HG03354 (cell line): ENCODE measurements around the gene SSH2.
"Not testable (repeated sequence)": the region's sequence is repeated elsewhere in the genome, so short reads cannot be mapped to it uniquely, and the experiment has no call there.

ENCODE experiments used
- ATAC-seq: cut with Tn5 transposase; IDR thresholded peaks from one replicate; pipeline ENCODE4 v1.9.1; 2021; ENCODE audit warnings: mild to moderate bottlenecking; ENCODE audit not compliant: unreplicated experiment, poor library complexity, severe bottlenecking

The SSH2 gene

DNA sequence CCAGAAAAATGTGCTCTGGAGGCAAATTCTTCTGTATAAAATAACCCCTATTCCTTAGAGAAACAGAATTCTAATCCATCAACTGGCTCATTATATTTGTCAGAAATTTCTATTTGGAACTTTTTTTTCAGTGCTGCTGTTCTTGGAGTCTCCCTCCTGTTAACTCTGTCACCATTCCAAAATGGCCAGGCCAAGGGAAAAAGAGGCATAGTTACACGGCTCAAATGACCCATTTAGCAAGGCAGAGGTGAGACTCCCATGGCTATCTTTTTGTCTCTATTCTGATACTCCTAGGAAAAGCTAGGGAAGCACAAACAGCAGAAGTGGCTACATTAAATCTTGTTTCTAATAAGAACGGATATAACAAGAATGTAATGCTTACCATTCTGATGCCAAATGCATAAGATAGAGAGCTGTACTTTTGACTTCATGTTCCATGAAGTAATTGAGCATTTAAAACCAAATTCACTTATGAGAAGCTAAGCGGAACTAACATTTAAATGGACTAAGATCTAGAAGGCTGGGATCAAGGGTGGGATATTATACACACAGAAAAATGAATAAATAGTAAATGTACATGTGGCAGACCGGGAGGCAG, 242.9 kb downstream of the SSH2 start:
- ATAC-seq, result no peak

GRCh38 chr17:29683481-29683880, 246.5 kb downstream of the SSH2 start:
- ATAC-seq, result no peak

- ATAC-seq, result no peak
These were observed 247.0 kb downstream of the SSH2 start for GRCh38 chr17:29682987-29683386.

DNA sequence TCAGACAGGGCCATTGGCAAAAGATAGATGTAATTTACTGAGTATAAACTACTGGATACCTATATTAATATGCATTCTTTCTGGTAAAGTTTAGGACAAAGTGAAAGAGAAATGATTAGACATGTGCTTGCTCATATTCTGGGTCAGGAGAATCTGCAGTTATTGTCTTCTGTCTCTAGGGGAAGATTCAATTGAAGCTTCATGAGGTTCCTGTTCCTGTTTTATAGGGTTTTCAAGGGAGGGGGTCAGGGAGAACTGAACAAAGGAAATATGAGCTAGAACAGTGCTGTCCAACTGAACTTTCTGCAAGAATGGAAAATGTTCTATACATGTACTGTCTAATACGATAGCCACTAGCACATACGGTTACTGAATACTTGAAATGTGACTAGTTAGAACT, 248.0 kb downstream of the SSH2 start:
- ATAC-seq, result no peak

DNA sequence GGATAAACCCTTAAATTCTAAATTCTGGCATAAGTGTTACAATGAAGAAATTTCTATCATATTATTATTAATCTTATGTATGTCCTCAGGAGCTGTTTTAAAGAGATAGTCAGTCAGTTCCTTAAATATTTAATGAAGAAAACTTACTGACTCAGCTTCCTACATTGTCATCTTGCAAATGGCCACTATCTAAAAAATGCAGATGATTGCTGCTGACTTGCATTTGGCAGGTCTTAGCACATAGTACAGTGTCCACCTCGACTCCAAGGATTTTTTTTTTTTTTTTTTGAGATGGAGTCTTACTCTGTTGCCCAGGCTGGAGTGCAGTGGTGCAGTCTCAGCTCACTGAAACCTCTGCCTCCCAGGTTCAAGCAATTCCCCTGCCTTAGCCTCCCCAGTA, 252.2 kb downstream of the SSH2 start:
- ATAC-seq, result no peak

DNA sequence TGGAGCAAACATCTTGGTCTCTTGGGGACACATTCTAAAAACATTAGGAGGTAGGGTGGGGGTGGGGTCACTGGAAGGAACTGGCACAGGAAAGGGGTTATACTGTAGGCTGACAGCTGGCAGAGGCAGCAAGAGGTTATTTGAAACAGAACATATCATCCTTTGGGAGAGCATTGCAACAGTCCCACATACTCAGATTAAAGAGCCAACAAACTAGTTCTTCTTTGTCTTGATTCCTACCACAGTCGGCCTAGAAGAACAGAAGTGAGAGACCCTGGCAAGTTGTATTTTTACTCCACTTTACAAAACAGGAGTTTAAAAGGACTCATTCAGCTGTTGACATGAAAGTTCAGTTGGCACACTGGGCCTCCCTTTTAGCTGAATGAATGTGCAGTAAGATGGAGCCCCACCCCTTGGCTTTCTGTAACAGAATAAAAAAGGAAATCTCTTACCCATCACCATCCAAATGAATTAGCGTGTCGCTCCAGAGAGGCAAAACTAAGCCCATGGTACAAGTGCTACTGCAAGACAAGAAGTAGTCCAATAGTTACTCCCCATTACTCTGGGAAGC, 252.7 kb downstream of the SSH2 start:
- no peak for ATAC-seq

GRCh38 chr17:29675961-29676360, 254.1 kb downstream of the SSH2 start:
- ATAC-seq, result not testable (repeated sequence)

- ATAC-seq, result no peak
These were observed 255.7 kb downstream of the SSH2 start for GRCh38 chr17:29674281-29674680.

GRCh38 chr17:29671661-29672060, 258.4 kb downstream of the SSH2 start:
- ATAC-seq, result no peak

GRCh38 chr17:29669266-29669665, 260.8 kb downstream of the SSH2 start:
- ATAC-seq, result no peak

DNA sequence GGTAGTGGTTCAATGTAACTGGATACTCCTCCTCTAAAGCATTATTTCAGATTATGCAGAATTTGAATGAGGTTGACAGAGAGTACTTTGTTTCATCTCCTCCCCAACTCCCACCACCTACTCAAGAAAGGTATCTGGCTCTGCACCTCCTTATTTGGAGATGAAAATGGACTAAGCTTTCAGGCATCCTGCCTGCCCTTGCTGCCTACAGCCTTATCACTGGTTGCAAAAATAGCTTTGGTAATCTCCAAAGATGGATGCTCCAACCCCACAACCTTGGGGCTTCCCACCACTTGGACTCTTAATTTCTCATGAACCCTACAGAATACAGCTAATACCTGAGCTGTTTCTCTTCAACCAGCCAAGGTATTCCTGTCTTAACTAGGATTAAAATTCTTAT, 262.1 kb downstream of the SSH2 start:
- ATAC-seq, result no peak

DNA sequence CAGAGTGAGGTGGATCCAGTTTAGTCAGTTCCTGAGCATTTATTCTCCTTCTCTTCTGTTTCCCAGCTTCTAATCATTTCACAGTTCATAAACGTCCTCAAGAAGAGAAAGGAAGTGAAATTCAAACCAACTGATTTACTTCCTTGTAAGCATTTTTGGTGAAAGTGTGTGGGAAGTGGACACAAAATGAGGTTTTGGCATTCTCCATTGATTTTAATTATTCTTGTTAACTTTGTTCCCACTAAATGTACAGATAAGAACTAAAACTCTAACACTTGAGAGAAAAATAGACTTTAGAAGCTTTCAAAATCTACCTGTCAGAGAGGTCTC, 264.6 kb downstream of the SSH2 start:
- no peak for ATAC-seq

DNA sequence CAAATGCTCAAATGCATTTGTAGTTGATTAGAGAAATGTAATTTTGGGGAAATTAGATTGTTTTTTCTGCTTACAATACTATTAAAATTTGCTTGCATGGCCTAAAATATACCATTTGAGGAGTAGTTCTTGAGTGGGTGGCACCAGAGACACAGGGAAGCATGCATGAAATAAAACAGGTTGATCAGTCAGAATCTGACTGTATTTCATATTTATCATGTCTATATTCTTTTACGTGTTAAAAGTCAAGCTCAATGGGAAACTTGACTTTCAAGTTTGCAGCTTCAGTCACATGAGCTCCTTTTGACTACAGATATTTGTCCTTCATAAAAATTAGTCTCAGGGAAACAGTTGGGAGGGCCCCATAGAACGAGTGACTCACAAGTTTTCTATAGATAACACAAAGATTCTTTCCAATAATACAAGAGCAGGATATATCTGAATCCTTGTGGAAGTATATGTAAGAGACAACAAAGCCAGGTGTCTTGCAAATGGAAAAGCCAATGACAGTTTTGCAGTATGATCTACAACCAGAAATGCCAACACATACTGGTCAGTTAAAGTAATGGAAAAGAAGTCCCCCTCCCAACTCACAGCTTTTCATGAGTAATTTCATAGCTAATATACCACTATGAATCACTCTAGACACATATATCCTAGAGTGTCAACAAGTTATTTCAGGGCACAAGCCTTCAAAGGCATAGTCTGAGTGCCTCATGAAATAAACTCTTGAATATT, 265.1 kb downstream of the SSH2 start:
- ATAC-seq, result no peak

GRCh38 chr17:29663155-29663554, 266.9 kb downstream of the SSH2 start:
- ATAC-seq, result no peak

- no peak for ATAC-seq
These were observed 268.8 kb downstream of the SSH2 start for GRCh38 chr17:29661213-29661612.

DNA sequence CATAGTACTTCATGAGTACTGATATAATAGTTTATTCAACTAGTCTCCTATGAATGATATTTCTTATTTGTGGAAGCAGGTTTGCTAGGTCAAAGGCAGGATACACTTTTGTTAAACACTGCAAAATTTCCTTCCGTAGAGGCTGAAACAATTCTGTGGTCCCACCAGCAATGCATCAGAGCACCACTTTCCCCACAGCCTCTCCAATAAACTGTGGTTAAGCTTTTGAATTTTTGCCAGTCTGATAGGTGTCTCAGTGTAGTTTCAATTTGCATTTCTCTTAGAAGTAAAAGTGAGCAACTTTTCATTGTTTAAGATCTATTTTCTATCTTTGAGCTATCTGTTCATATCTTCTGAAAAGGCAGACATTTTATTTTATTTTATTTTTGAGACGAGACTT, 270.9 kb downstream of the SSH2 start:
- no peak for ATAC-seq

DNA sequence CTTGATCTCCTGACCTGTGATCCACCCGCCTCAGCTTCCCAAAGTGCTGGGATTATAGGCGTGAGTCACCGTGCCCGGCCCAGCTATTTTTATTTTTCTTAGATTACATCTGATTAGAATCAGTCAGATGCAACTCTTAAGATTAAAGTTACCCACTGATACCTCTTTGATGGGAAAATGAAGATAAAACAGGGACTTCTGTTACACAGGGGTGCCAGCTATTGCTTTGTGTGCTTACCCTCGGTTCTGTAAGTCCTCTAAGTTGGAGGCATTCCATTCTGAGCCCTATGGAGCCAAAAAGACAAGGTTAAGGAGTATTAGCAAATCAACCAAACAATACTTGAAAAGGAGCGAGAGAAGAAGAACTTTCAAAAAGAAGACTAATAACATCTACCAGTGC, 274.7 kb downstream of the SSH2 start:
- no peak for ATAC-seq

- no peak for ATAC-seq
These were observed 275.9 kb downstream of the SSH2 start for GRCh38 chr17:29653995-29654714.

GRCh38 chr17:29652976-29653375, 277.1 kb downstream of the SSH2 start:
- no peak for ATAC-seq

- not testable (repeated sequence) for ATAC-seq
These were observed 278.1 kb downstream of the SSH2 start for GRCh38 chr17:29651913-29652312.

GRCh38 chr17:29650396-29650795, 279.6 kb downstream of the SSH2 start:
- no peak for ATAC-seq
